ENCODE data around the gene GAN.

Gene GAN

DNA sequence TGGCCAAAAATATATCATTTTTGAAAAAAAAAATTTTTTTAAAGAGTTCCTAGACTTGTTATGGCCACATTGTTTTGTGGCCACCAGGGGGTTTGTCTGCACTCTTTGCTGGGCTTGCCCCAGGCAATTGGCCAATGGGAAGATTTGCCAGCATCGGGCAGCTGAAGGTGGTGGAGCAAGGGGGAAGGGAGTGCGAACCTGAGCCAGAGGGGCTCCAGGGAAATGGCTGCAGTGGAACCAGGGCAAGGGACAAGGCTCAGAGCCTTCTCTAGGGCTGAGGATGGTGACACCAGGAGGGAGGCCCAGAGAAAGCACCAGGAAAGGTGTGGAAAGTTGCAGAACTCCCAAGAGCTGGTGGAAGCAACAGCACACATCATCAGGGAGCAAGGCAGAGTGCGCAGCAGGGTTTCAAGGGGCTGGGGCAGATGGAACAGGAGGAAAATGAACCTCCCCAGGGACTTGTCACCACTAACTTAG is 114.3 kb downstream of the GAN start:
- H3K56ac ChIP-seq (ENCODE audit: low read length) = peak overlapping the region; percentile 62
- H3K79me2 ChIP-seq (ENCODE audit: control insufficient read depth, insufficient read depth, low read length) = no peaks in the 10 kb centered on the region
- H3K23ac ChIP-seq (ENCODE audit: low read length) = no peak overlapping the region
- H3K4me1 ChIP-seq (ENCODE audit: control insufficient read depth, low read depth, low read length) = peaks cover 3% of the 10 kb centered on the region
- H2BK5ac ChIP-seq (ENCODE audit: low read length) = no peak overlapping the region
- H3K18ac ChIP-seq (ENCODE audit: low read length) = no peak overlapping the region
- H4K8ac ChIP-seq (ENCODE audit: low read depth, low read length) = no peak overlapping the region
- peak; percentile 87 for DNase-seq
- no peak overlapping the region for H3K27ac ChIP-seq (ENCODE audit: low read depth, low read length)
- H2BK120ac ChIP-seq (ENCODE audit: low read depth, low read length) = no peak overlapping the region
- no peak overlapping the region for H3K4me2 ChIP-seq (ENCODE audit: low read length)
- no CpG with 5 or more reads among the region's 3 CpGs for WGBS (ENCODE audit: extremely low coverage, insufficient coverage, low lambda C conversion rate)
- H4K5ac ChIP-seq (ENCODE audit: low read length) = no peak overlapping the region
- no peaks in the 10 kb centered on the region for H3K27me3 ChIP-seq (ENCODE audit: insufficient read depth, low read length, poor library complexity)
- no peak overlapping the region for H2BK15ac ChIP-seq (replicated peaks; ENCODE audit: low read depth)
- no peaks in the 10 kb centered on the region for H3K36me3 ChIP-seq (ENCODE audit: control insufficient read depth, insufficient read depth, low read length)
- H3K4ac ChIP-seq (ENCODE audit: low read depth, low read length) = no peak overlapping the region
- no peak overlapping the region for H3K4me3 ChIP-seq (ENCODE audit: low read length)
- no peak overlapping the region for H2AK5ac ChIP-seq (ENCODE audit: low read length)
- H3K79me1 ChIP-seq (ENCODE audit: low read length) = no peaks in the 10 kb centered on the region
- peak overlapping the region; percentile 17 for H3K9ac ChIP-seq (ENCODE audit: low read length)

DNA sequence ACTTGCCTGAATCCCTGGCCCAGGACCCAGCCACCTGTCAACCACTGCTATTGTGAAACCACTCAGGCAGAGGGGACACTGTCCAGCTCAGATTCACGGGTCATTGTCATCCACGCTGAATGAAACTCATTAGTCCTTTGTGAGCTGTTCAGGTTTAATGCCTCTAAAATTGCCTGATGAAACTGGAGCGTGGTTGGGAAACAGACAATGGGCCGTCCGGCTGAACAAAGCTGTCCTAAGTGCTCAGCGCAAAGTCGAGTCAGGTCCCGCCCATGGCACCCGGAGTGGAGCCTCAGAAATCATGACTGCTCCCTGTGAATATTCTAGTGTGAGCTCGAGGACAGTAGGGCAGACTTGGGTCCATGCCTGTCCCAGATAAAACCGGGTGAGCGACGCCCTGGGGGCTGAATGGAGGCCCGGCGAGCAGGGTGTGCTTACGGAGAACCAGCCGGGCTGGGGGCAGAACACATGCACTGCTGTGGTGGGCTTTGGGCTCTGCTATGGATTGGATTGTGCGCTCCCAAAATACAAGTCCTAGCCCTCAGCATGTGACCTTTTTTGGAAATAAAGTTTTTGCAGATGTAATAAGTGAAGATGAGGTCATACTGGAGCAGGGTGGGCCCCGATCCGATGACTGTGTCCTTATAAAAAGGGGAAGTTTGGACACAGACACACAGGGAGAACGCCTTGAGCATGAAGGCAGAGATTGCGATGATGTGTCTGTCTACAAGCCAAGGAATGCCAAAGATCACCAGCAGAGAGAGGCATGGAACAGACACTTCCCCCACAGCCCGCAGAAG is 117.0 kb downstream of the GAN start:
- no peak overlapping the region for H2BK120ac ChIP-seq (ENCODE audit: low read depth, low read length)
- no peak overlapping the region for H3K4me3 ChIP-seq (ENCODE audit: low read length)
- no peak overlapping the region for H4K5ac ChIP-seq (ENCODE audit: low read length)
- no peak overlapping the region for H3K9ac ChIP-seq (ENCODE audit: low read length)
- H3K56ac ChIP-seq (ENCODE audit: low read length) = no peak overlapping the region
- H3K18ac ChIP-seq (ENCODE audit: low read length) = no peak overlapping the region
- no peak for DNase-seq
- no peak overlapping the region for H3K23ac ChIP-seq (ENCODE audit: low read length)
- H3K79me1 ChIP-seq (ENCODE audit: low read length) = no peaks in the 10 kb centered on the region
- H3K4ac ChIP-seq (ENCODE audit: low read depth, low read length) = no peak overlapping the region
- WGBS (ENCODE audit: extremely low coverage, insufficient coverage, low lambda C conversion rate) = no CpG with 5 or more reads among the region's 23 CpGs
- H2AK5ac ChIP-seq (ENCODE audit: low read length) = no peak overlapping the region
- H3K79me2 ChIP-seq (ENCODE audit: control insufficient read depth, insufficient read depth, low read length) = no peaks in the 10 kb centered on the region
- H3K4me2 ChIP-seq (ENCODE audit: low read length) = no peak overlapping the region
- H3K27me3 ChIP-seq (ENCODE audit: insufficient read depth, low read length, poor library complexity) = no peaks in the 10 kb centered on the region
- H4K8ac ChIP-seq (ENCODE audit: low read depth, low read length) = no peak overlapping the region
- H3K27ac ChIP-seq (ENCODE audit: low read depth, low read length) = no peak overlapping the region
- H3K4me1 ChIP-seq (ENCODE audit: control insufficient read depth, low read depth, low read length) = peaks cover 3% of the 10 kb centered on the region
- no peak overlapping the region for H2BK15ac ChIP-seq (replicated peaks; ENCODE audit: low read depth)
- no peak overlapping the region for H2BK5ac ChIP-seq (ENCODE audit: low read length)
- no peaks in the 10 kb centered on the region for H3K36me3 ChIP-seq (ENCODE audit: control insufficient read depth, insufficient read depth, low read length)

DNA sequence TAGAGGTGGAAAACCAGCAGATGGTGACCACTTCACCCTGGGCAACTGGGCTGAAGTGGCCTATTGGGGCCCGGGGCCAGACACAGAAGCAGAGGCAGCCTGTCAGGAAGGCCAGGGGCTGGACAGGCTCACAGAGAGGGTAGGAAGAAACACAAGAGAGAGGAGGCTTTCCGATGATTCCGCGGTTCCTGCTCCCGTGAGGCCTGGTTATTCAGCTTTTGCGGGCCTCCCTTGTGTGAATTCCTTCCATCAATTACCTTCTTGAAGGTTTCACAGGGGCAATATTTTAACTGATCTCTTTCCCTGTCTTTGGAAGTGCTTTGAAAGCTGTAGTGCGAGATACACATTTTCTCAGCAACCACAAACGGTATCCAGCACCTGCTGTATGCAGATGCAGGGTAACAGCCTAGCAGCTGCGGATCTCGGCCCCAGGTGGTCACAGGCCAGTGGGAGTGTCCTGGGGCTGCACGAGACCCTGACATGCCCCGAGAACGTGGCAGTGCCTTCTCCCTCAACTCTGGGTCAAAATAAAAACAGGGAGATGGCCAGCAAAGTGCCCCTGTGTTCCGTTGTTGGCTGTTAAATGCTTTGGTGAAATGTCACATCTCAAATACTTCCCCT is 118.3 kb downstream of the GAN start:
- DNase-seq = no peak
- H3K27ac ChIP-seq (ENCODE audit: low read depth, low read length) = no peak overlapping the region
- no CpG with 5 or more reads among the region's 14 CpGs for WGBS (ENCODE audit: extremely low coverage, insufficient coverage, low lambda C conversion rate)

GRCh38 chr16:81435103-81435502 is 120.3 kb downstream of the GAN start:
- Histone ChIP-seq H3K79me1 (ENCODE audit: low read length) (no peaks in the 10 kb centered on the region), H3K18ac (ENCODE audit: low read length) (no peak overlapping the region), H3K4me3 (ENCODE audit: low read length) (no peak overlapping the region), H3K4ac (ENCODE audit: low read depth, low read length) (no peak overlapping the region), H4K8ac (ENCODE audit: low read depth, low read length) (no peak overlapping the region), H3K4me2 (ENCODE audit: low read length) (no peak overlapping the region), H4K5ac (ENCODE audit: low read length) (no peak overlapping the region), H3K36me3 (ENCODE audit: control insufficient read depth, insufficient read depth, low read length) (no peaks in the 10 kb centered on the region), H3K4me1 (ENCODE audit: control insufficient read depth, low read depth, low read length) (no peaks in the 10 kb centered on the region), H2BK15ac (replicated peaks; ENCODE audit: low read depth) (no peak overlapping the region), H3K9ac (ENCODE audit: low read length) (no peak overlapping the region), H2BK120ac (ENCODE audit: low read depth, low read length) (no peak overlapping the region), H3K23ac (ENCODE audit: low read length) (no peak overlapping the region), H3K56ac (ENCODE audit: low read length) (no peak overlapping the region), H2BK5ac (ENCODE audit: low read length) (no peak overlapping the region), H3K27ac (ENCODE audit: low read depth, low read length) (no peak overlapping the region), H3K79me2 (ENCODE audit: control insufficient read depth, insufficient read depth, low read length) (no peaks in the 10 kb centered on the region), H2AK5ac (ENCODE audit: low read length) (no peak overlapping the region), H3K27me3 (ENCODE audit: insufficient read depth, low read length, poor library complexity) (no peaks in the 10 kb centered on the region)
- WGBS (ENCODE audit: extremely low coverage, insufficient coverage, low lambda C conversion rate) = no CpG with 5 or more reads among the region's 3 CpGs
- DNase-seq = no peak

More for the DNA sequence above, 118.3 kb downstream of the GAN start:
- no peaks in the 10 kb centered on the region for H3K27me3 ChIP-seq (ENCODE audit: insufficient read depth, low read length, poor library complexity)
- no peak overlapping the region for H3K4me2 ChIP-seq (ENCODE audit: low read length)
- no peak overlapping the region for H2BK15ac ChIP-seq (replicated peaks; ENCODE audit: low read depth)
- H3K4ac ChIP-seq (ENCODE audit: low read depth, low read length) = no peak overlapping the region
- no peak overlapping the region for H3K4me3 ChIP-seq (ENCODE audit: low read length)
- no peak overlapping the region for H3K18ac ChIP-seq (ENCODE audit: low read length)
- H3K79me1 ChIP-seq (ENCODE audit: low read length) = no peaks in the 10 kb centered on the region
- peaks cover 3% of the 10 kb centered on the region for H3K4me1 ChIP-seq (ENCODE audit: control insufficient read depth, low read depth, low read length)
- H3K23ac ChIP-seq (ENCODE audit: low read length) = no peak overlapping the region
- no peak overlapping the region for H2BK120ac ChIP-seq (ENCODE audit: low read depth, low read length)
- H3K79me2 ChIP-seq (ENCODE audit: control insufficient read depth, insufficient read depth, low read length) = no peaks in the 10 kb centered on the region
- H3K36me3 ChIP-seq (ENCODE audit: control insufficient read depth, insufficient read depth, low read length) = no peaks in the 10 kb centered on the region
- peak overlapping the region; percentile 3 for H3K56ac ChIP-seq (ENCODE audit: low read length)
- H4K5ac ChIP-seq (ENCODE audit: low read length) = no peak overlapping the region
- no peak overlapping the region for H2BK5ac ChIP-seq (ENCODE audit: low read length)
- no peak overlapping the region for H2AK5ac ChIP-seq (ENCODE audit: low read length)
- H4K8ac ChIP-seq (ENCODE audit: low read depth, low read length) = no peak overlapping the region
- H3K9ac ChIP-seq (ENCODE audit: low read length) = no peak overlapping the region

DNA sequence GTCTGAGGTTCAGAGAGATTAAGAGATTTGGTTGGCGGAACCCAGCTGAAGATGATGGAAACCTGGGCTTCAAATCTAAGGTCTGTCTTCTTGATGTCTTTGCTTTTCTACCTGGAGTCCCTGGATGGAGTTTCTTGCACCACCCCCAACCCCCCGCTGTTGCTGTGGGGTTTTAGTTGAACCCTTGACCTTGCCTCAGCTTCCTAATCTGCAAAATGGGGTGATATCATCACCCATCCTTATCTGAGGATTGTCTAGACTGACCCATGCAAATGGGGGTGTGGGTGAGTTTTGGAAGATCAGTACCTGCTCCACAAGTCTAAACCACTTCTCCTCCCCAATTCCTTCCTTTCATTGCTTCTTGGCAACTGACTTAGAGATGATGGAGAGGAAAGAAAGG is 120.8 kb downstream of the GAN start:
- Histone ChIP-seq H3K4me3 (ENCODE audit: low read length) (no peak overlapping the region), H3K79me1 (ENCODE audit: low read length) (no peaks in the 10 kb centered on the region), H3K18ac (ENCODE audit: low read length) (no peak overlapping the region), H3K79me2 (ENCODE audit: control insufficient read depth, insufficient read depth, low read length) (no peaks in the 10 kb centered on the region), H2BK120ac (ENCODE audit: low read depth, low read length) (no peak overlapping the region), H3K4me1 (ENCODE audit: control insufficient read depth, low read depth, low read length) (no peaks in the 10 kb centered on the region), H3K4me2 (ENCODE audit: low read length) (no peak overlapping the region), H3K9ac (ENCODE audit: low read length) (no peak overlapping the region), H3K23ac (ENCODE audit: low read length) (no peak overlapping the region), H2BK15ac (replicated peaks; ENCODE audit: low read depth) (no peak overlapping the region), H3K56ac (ENCODE audit: low read length) (no peak overlapping the region), H3K27me3 (ENCODE audit: insufficient read depth, low read length, poor library complexity) (no peaks in the 10 kb centered on the region), H3K27ac (ENCODE audit: low read depth, low read length) (no peak overlapping the region), H2BK5ac (ENCODE audit: low read length) (no peak overlapping the region), H3K4ac (ENCODE audit: low read depth, low read length) (no peak overlapping the region), H4K5ac (ENCODE audit: low read length) (no peak overlapping the region), H4K8ac (ENCODE audit: low read depth, low read length) (no peak overlapping the region), H3K36me3 (ENCODE audit: control insufficient read depth, insufficient read depth, low read length) (no peaks in the 10 kb centered on the region), H2AK5ac (ENCODE audit: low read length) (no peak overlapping the region)
- DNase-seq = no peak
- no CpG with 5 or more reads among the region's 2 CpGs for WGBS (ENCODE audit: extremely low coverage, insufficient coverage, low lambda C conversion rate)

All from mesendoderm (in vitro differentiated cells).